Activated naive CD8-positive, alpha-beta T cell treated with anti-CD3 and anti-CD28 coated beads, Interleukin-2, amount 50 U/mL, for 24 hours (primary cell): ENCODE data around the gene CA5A.
"Not testable (repeated sequence)": the region's sequence is repeated elsewhere in the genome, so short reads cannot be mapped to it uniquely, and the experiment has no call there.

ENCODE experiments used
- ATAC-seq: fragments of 150-1000 bp; cut with Tn5 transposase; one replicate; pipeline ENCODE4 v1.10.0; 2021
- DNase-seq: peaks from one replicate; pipeline ENCODE4 v3.0.0; 2021
- H3K27ac Mint-ChIP-seq: one replicate; pipeline ENCODE4 v1.8.0; 2021; ENCODE audit warnings: mild to moderate bottlenecking, mixed read lengths
- H3K27me3 Mint-ChIP-seq: one replicate; pipeline ENCODE4 v1.8.0; 2021; ENCODE audit warnings: mixed read lengths
- H3K36me3 Mint-ChIP-seq: one replicate; pipeline ENCODE4 v1.8.0; 2021; ENCODE audit warnings: low read depth, mixed read lengths
- H3K4me1 Mint-ChIP-seq: one replicate; pipeline ENCODE4 v1.8.0; 2021; ENCODE audit warnings: mixed read lengths
- H3K4me3 Mint-ChIP-seq: one replicate; pipeline ENCODE4 v1.8.0; 2021; ENCODE audit warnings: mild to moderate bottlenecking, moderate library complexity, mixed read lengths
- H3K9me3 Mint-ChIP-seq: one replicate; pipeline ENCODE4 v1.8.0; 2021; ENCODE audit warnings: mixed read lengths

CA5A gene

DNA sequence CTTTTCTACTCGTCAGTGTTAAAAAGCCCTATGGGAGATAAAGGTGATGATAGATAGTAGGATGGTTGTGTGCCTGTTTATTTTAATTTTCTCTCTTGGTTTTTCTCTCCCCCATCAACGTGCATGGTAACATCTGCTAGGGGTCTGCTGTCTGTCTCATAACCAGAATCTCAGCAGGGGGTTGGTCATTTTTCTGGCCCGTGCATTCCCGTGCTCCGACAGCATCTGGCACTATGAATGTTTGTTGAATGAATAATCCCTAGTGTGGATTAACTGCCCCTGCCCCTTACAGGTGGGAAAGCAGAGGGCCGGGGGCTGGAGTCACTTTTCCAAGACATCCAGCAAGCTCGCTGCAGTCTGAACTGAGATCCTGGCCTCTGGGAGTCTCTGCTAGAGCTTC lies 6.3 kb downstream of the CA5A start:
- Mint-ChIP-seq H3K4me3 (no peak overlapping the region), H3K4me1 (peaks cover 7% of the 10 kb centered on the region), H3K27me3 (peaks cover 3% of the 10 kb centered on the region), H3K27ac (no peak overlapping the region), H3K9me3 (no peaks in the 10 kb centered on the region), H3K36me3 (no peaks in the 10 kb centered on the region)
- DNase-seq = no peak
- no peak for ATAC-seq

GRCh38 chr16:87927195-87927562 lies 9.2 kb downstream of the CA5A start:
- Mint-ChIP-seq H3K36me3 (no peaks in the 10 kb centered on the region), H3K27ac (no peak overlapping the region), H3K27me3 (peaks cover 5% of the 10 kb centered on the region), H3K4me1 (peaks cover 10% of the 10 kb centered on the region), H3K9me3 (no peaks in the 10 kb centered on the region), H3K4me3 (no peak overlapping the region)
- no peak for DNase-seq
- ATAC-seq = no peak

GRCh38 chr16:87926246-87927194 lies 9.8 kb downstream of the CA5A start:
- Mint-ChIP-seq H3K27ac (no peak overlapping the region), H3K27me3 (peaks cover 5% of the 10 kb centered on the region), H3K4me1 (peaks cover 10% of the 10 kb centered on the region), H3K9me3 (no peaks in the 10 kb centered on the region), H3K4me3 (no peak overlapping the region), H3K36me3 (no peaks in the 10 kb centered on the region)
- peak; percentile 35 for DNase-seq
- peak; percentile 42 for ATAC-seq

GRCh38 chr16:87924811-87925670 lies 11.3 kb downstream of the CA5A start:
- no peak overlapping the region for H3K27ac Mint-ChIP-seq

GRCh38 chr16:87924041-87924810 lies 12.1 kb downstream of the CA5A start:
- ATAC-seq = no peak
- no peak for DNase-seq
- H3K36me3 Mint-ChIP-seq = no peaks in the 10 kb centered on the region
- no peak overlapping the region for H3K27ac Mint-ChIP-seq
- peaks cover 10% of the 10 kb centered on the region for H3K4me1 Mint-ChIP-seq
- no peak overlapping the region for H3K4me3 Mint-ChIP-seq
- no peaks in the 10 kb centered on the region for H3K9me3 Mint-ChIP-seq
- peaks cover 5% of the 10 kb centered on the region for H3K27me3 Mint-ChIP-seq

More at GRCh38 chr16:87924811-87925670, 11.3 kb downstream of the CA5A start:
- ATAC-seq (no peak), DNase-seq (no peak)
- H3K4me1 Mint-ChIP-seq = peaks cover 10% of the 10 kb centered on the region
- no peak overlapping the region for H3K4me3 Mint-ChIP-seq
- peaks cover 5% of the 10 kb centered on the region for H3K27me3 Mint-ChIP-seq
- no peaks in the 10 kb centered on the region for H3K9me3 Mint-ChIP-seq
- no peaks in the 10 kb centered on the region for H3K36me3 Mint-ChIP-seq

DNA sequence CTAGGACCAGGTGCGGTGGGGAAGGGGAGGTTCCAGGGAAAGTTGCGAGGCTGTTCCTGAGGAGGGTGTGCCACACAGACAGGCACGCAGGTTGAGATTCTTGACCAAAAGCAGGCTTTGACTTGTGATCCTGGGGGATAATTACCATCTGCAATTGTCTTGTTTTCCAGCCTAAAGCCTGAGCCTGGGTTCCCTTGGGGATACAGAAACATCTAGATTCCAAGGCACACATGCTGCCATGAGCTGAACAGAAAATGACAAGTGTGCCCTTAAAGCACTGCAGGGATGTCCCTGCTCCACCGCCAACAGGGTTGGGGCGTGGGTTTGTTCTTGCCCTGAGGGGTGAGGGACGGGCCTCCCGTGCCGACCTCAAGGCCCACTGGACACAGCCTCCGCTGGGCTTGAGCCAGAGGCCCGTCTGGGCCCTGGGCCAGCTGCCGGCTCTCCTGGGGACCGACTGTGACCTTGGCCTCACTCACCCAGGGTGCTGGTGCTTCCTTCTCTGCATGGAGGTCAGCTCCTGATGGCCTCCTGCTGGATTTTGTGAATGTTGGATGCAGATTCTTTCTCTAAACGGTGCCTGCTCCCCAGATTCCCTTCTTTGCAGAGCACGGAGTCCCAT lies 14.0 kb downstream of the CA5A start:
- peaks cover 13% of the 10 kb centered on the region for H3K4me1 Mint-ChIP-seq
- DNase-seq = no peak
- H3K27ac Mint-ChIP-seq = no peak overlapping the region
- no peaks in the 10 kb centered on the region for H3K9me3 Mint-ChIP-seq
- ATAC-seq = no peak
- peaks cover 8% of the 10 kb centered on the region for H3K27me3 Mint-ChIP-seq
- no peak overlapping the region for H3K4me3 Mint-ChIP-seq
- H3K36me3 Mint-ChIP-seq = no peaks in the 10 kb centered on the region

DNA sequence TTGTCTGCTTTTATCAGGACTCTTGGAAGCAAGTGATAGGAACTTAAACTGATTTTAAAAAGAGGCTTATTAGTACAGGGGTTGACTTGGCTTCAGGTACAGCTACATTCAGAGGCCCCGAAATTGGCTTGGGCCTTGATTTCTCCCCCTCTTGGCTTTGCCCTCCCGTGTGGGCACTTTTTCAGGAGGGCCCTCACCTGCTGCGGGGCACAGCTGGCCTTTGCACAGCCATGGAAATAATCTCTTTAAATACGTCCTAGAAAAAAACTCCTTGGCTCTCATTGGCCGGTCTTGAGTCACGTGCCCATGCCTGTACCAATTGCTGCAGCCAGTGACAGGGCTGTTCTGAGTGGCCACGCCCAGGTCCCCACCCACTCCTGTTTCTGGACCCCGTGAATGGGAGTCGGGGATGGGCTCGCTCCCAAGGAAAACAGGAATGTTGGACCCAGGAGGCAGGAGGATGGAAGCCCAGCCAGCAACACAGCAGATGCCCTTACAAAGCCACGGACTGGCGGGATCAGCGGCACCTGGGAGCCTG lies 15.0 kb downstream of the CA5A start:
- no peak for ATAC-seq
- H3K27ac Mint-ChIP-seq = no peak overlapping the region
- no peaks in the 10 kb centered on the region for H3K9me3 Mint-ChIP-seq
- no peak overlapping the region for H3K4me3 Mint-ChIP-seq
- H3K27me3 Mint-ChIP-seq = peaks cover 7% of the 10 kb centered on the region
- peaks cover 8% of the 10 kb centered on the region for H3K4me1 Mint-ChIP-seq
- no peak for DNase-seq
- no peaks in the 10 kb centered on the region for H3K36me3 Mint-ChIP-seq

DNA sequence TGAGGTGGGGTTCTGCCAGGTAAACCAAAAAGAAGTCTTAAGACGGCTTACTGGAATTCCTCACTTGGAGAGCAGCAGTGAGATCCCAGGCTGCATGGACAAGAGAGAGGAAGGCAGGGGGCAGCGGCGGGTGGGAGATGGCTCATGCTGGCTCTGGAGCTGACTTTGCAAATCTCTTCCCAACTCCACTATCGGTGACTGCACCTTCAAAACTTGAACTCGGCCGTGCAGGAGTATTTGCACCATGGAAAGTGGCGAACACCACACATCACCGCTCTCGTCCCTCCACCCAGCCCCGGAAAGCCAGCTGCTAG lies 16.7 kb downstream of the CA5A start:
- Mint-ChIP-seq H3K36me3 (no peaks in the 10 kb centered on the region), H3K4me1 (peaks cover 6% of the 10 kb centered on the region), H3K4me3 (no peak overlapping the region), H3K9me3 (no peaks in the 10 kb centered on the region), H3K27ac (no peak overlapping the region), H3K27me3 (peaks cover 5% of the 10 kb centered on the region)
- DNase-seq = no peak
- no peak for ATAC-seq

- DNase-seq = no peak
- Mint-ChIP-seq H3K4me3 (no peak overlapping the region), H3K36me3 (no peaks in the 10 kb centered on the region), H3K27ac (no peak overlapping the region), H3K4me1 (peaks cover 3% of the 10 kb centered on the region), H3K9me3 (no peaks in the 10 kb centered on the region), H3K27me3 (peaks cover 4% of the 10 kb centered on the region)
- no peak for ATAC-seq
Observed at GRCh38 chr16:87918866-87919680, 17.3 kb downstream of the CA5A start.

- no peaks in the 10 kb centered on the region for H3K36me3 Mint-ChIP-seq
- peaks cover 3% of the 10 kb centered on the region for H3K27me3 Mint-ChIP-seq
- no peak for DNase-seq
- H3K9me3 Mint-ChIP-seq = no peaks in the 10 kb centered on the region
- no peak for ATAC-seq
- peaks cover 3% of the 10 kb centered on the region for H3K4me1 Mint-ChIP-seq
- no peak overlapping the region for H3K27ac Mint-ChIP-seq
- no peak overlapping the region for H3K4me3 Mint-ChIP-seq
Observed at GRCh38 chr16:87918338-87918737, 18.0 kb downstream of the CA5A start.

- Mint-ChIP-seq H3K9me3 (no peaks in the 10 kb centered on the region), H3K4me3 (no peak overlapping the region), H3K4me1 (peaks cover 5% of the 10 kb centered on the region), H3K36me3 (no peaks in the 10 kb centered on the region), H3K27me3 (peaks cover 3% of the 10 kb centered on the region), H3K27ac (peak overlapping the region; percentile 1)
- DNase-seq (no peak), ATAC-seq (no peak)
Observed at GRCh38 chr16:87917503-87917902, 18.8 kb downstream of the CA5A start.

GRCh38 chr16:87914812-87915211 lies 21.5 kb downstream of the CA5A start:
- H3K27ac Mint-ChIP-seq = no peak overlapping the region
- H3K4me1 Mint-ChIP-seq = peaks cover 5% of the 10 kb centered on the region
- no peaks in the 10 kb centered on the region for H3K36me3 Mint-ChIP-seq
- DNase-seq (no peak), ATAC-seq (no peak)
- H3K27me3 Mint-ChIP-seq = peaks cover 5% of the 10 kb centered on the region
- no peak overlapping the region for H3K4me3 Mint-ChIP-seq
- no peaks in the 10 kb centered on the region for H3K9me3 Mint-ChIP-seq

DNA sequence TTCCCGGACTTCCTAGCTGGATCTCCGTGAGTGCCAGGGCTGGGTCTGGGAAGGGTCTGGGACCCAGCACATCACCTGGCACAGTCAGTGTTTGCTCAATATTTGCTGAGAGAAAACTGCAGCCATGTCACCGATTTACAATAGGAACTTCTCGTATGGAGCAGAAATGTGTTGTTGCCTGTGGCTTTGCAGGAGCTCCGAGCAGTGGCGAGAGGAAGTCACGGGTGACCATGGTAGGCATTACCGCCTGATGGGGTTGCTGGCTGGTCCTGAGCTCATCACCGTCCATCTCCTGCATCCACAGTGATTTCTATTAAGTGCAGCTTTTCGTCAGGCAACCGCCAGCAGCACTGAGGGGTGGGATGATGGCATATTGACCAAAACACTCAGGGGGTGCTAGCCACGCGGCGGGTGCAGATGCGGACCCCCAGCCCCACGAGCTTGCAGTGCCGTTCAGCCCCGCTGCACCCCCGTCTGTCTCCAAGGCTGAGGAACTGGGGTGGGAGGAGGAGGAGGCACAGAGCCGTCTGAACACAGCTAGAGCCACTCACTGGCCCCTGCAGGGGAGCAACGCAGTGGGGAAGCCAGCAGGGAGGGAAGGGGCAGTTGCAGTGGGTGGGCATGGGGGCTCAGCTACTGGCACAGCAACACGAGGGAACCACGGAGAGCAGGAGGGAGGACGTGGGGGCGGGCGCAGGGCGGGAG lies 22.2 kb downstream of the CA5A start:
- not testable (repeated sequence) for H3K4me3 Mint-ChIP-seq, H3K27me3 Mint-ChIP-seq

More for the DNA sequence above, 22.2 kb downstream of the CA5A start:
- H3K9me3 Mint-ChIP-seq, DNase-seq, H3K4me1 Mint-ChIP-seq, ATAC-seq, H3K27ac Mint-ChIP-seq, H3K36me3 Mint-ChIP-seq: not testable (repeated sequence)
